Measurements from ENCODE around the gene STOX2.
"Not testable (repeated sequence)": the region's sequence is repeated elsewhere in the genome, so short reads cannot be mapped to it uniquely, and the experiment has no call there.

STOX2 gene

DNA sequence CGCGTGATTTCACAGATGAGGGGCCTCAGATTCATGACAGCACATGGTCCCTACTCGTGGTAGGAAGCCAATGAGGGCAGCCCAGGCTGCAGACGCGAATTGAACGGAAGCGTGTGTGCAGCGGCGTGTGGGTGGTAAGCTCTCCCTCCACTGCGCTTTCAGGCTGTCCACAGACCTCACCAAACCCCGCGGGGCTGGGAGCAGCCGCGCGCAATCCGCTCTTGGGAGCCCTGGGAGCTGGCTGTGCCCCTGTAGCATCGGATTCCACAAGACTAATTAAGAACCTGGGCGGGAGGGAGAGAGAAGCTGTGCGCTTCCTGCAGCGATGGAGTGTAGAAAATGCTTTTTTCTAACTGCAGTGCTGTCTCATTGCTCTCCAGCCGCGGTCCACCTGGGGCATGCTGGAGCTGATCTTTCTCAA is 134.9 kb downstream of the STOX2 start:
- TF ChIP-seq, protein P1, sequence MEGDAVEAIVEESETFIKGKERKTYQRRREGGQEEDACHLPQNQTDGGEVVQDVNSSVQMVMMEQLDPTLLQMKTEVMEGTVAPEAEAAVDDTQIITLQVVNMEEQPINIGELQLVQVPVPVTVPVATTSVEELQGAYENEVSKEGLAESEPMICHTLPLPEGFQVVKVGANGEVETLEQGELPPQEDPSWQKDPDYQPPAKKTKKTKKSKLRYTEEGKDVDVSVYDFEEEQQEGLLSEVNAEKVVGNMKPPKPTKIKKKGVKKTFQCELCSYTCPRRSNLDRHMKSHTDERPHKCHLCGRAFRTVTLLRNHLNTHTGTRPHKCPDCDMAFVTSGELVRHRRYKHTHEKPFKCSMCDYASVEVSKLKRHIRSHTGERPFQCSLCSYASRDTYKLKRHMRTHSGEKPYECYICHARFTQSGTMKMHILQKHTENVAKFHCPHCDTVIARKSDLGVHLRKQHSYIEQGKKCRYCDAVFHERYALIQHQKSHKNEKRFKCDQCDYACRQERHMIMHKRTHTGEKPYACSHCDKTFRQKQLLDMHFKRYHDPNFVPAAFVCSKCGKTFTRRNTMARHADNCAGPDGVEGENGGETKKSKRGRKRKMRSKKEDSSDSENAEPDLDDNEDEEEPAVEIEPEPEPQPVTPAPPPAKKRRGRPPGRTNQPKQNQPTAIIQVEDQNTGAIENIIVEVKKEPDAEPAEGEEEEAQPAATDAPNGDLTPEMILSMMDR (IDR thresholded peaks at IDR 0.05; ENCODE audit: low read depth, low read length, missing control alignments), result no peak
- no peak overlapping the region for H3K4me3 ChIP-seq (ENCODE audit: low read depth, low read length)
- no peak for DNase-seq (ENCODE audit: low read depth)

DNA sequence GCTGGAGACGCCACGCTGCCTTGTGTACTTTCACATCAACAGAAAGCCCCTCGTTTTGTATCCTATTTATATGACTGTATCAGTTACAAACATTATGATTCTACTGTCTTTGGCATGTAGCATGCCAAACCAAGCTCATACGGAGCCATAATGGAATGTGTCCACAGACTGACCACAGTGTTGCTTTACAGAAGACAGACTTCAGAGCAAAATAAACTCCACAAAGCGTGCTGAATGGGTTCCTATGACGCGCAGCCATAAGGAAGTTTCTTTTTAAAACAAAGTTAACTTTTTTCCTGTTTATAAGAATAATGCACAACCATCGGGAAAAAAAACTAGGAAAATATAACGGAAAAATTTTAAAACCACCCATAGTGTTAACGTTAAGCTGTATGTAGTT is 136.0 kb downstream of the STOX2 start:
- no peak for DNase-seq (ENCODE audit: low read depth)

DNA sequence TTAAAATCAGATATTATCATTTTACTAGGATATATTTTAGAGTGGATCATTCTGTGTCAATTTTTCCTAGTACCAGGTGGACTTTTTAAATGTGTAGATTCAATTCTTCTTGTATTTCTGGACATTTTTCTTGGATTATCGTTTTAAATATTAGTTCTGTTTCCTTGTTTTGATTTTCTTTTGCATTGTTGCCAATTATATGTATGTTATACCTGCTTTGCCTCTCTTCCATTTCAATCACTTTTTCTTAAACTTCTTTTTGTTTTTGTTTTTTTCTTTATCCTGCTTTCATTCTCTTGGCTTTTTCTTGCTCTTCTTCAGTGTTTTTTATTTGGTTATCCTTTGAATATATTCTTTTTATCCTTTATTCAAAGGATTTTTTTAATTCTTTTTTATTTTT is 141.0 kb downstream of the STOX2 start:
- DNase-seq (ENCODE audit: low read depth), result no peak
- no peak overlapping the region for H3K4me3 ChIP-seq (ENCODE audit: low read depth, low read length)
- TF ChIP-seq, protein P1 (IDR thresholded peaks at IDR 0.05; ENCODE audit: low read depth, low read length, missing control alignments), result no peak

More for the DNA sequence above, 136.0 kb downstream of the STOX2 start:
- H3K4me3 ChIP-seq (ENCODE audit: low read depth, low read length), result no peak overlapping the region
- TF ChIP-seq, protein P1 (IDR thresholded peaks at IDR 0.05; ENCODE audit: low read depth, low read length, missing control alignments), result no peak

DNA sequence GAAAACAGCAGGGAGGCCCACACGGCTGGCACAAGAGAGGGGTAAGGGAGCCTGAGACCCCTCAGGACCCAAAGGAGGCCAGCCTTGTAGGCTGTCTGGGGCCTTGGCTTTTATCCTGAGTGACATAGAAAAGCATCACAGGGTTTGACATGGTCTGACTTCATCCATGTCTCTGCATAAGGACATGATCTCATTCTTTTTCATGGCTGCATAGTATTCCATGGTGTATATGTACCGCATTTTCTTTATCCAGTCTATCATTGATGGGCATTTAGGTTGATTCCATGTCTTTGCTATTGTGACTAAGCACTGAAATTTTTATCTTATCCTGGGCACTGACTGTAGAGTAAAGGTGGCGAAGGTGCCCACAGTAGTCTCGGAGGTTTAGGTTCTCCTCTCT is 146.2 kb downstream of the STOX2 start:
- not testable (repeated sequence) for H3K4me3 ChIP-seq (ENCODE audit: low read depth, low read length); DNase-seq (ENCODE audit: low read depth)

DNA sequence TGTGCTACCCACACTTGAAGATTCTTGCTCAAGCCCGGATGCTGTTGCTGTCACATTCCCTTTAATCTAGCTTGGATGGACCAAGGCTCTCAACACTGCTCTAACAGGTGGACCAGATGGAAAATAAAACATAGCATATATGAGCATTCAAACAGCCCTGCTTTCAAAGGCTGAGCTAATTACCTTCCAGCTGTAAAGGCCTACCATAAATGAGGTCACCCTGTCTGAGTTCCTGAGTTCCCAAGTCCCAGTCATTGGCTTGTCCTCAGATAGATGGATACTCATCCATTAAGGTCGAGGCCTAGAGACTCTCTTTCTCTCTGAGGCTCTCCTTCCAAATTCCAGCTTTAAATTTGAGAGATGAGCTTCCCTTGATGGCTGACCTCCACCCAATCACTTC is 147.5 kb downstream of the STOX2 start:
- no peak for DNase-seq (ENCODE audit: low read depth)
- H3K4me3 ChIP-seq (ENCODE audit: low read depth, low read length), result no peak overlapping the region
- TF ChIP-seq, protein P1 (IDR thresholded peaks at IDR 0.05; ENCODE audit: low read depth, low read length, missing control alignments), result no peak

DNA sequence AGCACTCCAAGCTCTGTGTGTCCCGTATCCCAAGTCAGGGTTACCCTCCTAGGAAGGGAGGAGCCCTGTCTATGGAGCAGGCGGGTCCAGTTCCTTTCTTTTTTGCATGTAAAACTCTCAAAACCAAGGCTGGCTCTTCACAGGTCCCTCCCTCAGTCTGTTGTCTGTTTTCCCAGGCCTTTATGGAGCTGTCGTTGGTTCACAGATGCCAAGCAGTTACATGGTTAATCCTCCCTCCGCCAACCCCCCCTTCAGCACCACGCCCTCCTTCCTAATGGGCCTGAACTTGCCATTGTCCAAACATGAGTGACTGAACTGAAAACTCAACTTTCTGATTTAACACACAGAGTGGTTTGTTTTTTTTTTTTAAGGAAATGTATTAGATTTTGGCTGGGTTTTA is 148.3 kb downstream of the STOX2 start:
- no peak for DNase-seq (ENCODE audit: low read depth)
- TF ChIP-seq, protein P1 (IDR thresholded peaks at IDR 0.05; ENCODE audit: low read depth, low read length, missing control alignments), result no peak
- H3K4me3 ChIP-seq (ENCODE audit: low read depth, low read length), result no peak overlapping the region

DNA sequence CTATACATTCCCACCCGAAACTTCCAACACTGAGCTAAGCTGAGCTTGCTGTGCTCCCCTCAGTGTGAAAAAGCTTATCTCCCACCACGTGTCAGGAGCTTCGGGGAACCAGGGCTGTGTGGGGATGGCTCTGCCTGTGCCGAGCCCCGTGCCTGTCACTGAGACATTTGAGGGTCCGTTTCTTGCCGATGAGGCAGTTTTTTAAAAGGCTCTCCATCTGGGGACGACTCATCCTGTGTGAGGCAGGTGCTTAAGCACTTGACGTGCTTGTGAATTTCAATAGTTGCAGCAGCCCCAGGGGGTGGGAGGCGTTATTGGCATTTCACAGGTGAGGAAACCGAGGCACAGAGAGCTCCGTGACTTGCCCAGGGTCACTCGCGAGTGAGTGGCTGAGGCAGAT is 151.8 kb downstream of the STOX2 start:
- H3K4me3 ChIP-seq (ENCODE audit: low read depth, low read length), result no peak overlapping the region
- TF ChIP-seq, protein P1 (IDR thresholded peaks at IDR 0.05; ENCODE audit: low read depth, low read length, missing control alignments), result no peak
- no peak for DNase-seq (ENCODE audit: low read depth)

DNA sequence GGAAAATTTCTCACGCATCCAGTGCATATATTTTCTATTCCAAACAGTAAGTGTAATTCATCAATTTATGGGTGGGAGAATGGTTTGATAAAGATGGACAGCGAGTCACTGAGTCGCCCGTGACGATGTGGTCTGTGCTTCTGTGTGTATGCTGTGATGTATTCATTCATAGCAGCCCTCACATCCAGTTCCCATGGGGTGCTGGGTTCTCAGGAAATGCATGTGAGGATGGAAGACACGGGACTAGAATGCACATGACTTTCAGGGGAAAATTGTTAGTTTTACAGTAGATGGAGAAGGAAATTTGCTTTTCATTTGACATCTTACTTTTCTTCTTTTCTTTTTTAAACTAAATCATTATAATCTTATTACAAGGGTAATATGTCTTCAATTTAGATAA is 152.9 kb downstream of the STOX2 start:
- TF ChIP-seq, protein P1 (IDR thresholded peaks at IDR 0.05; ENCODE audit: low read depth, low read length, missing control alignments), result no peak
- DNase-seq (ENCODE audit: low read depth), result no peak
- no peak overlapping the region for H3K4me3 ChIP-seq (ENCODE audit: low read depth, low read length)
